Neutrophil (primary cell): Measurements from ENCODE around the gene OGN.

Experiments
- H3K27ac ChIP-seq: fragments of 200-600 bp; sonication (generic); 2 replicates; pipeline ENCODE4 v1.5.1; 2016; ENCODE audit warnings: mild to moderate bottlenecking, moderate library complexity
- H3K27me3 ChIP-seq: fragments of 200-600 bp; sonication (generic); 2 replicates; pipeline ENCODE4 v1.6.0; 2016; ENCODE audit warnings: mild to moderate bottlenecking
- H3K36me3 ChIP-seq: fragments of 200-600 bp; sonication (generic); 2 replicates; pipeline ENCODE4 v1.5.1; 2017
- H3K4me1 ChIP-seq, 2 experiments: fragments of 200-600 bp in 1 of 2; sonication (generic) in 1 of 2; 1 replicate in 1 of 2; 2 replicates in 1 of 2; pipeline versions ENCODE4 v1.5.1 to v1.6.1; 2013 to 2016; ENCODE audit warnings: low read depth in 1 of 2, low read length in 1 of 2, mild to moderate bottlenecking in 1 of 2, moderate library complexity in 1 of 2; ENCODE audit not compliant: control insufficient read depth in 1 of 2, insufficient read depth in 1 of 2
- H3K4me3 ChIP-seq, 2 experiments: fragments of 200-600 bp in 1 of 2; sonication (generic) in 1 of 2; 1 replicate in 1 of 2; 2 replicates in 1 of 2; pipeline ENCODE4 v1.5.1; 2013 to 2016; ENCODE audit warnings: low read depth in 1 of 2, low read length in 1 of 2, mild to moderate bottlenecking in 1 of 2, moderate library complexity in 1 of 2
- H3K9me3 ChIP-seq: fragments of 200-600 bp; sonication (generic); 2 replicates; pipeline ENCODE4 v1.5.1; 2016
- TF ChIP-seq, protein P1 (sequence below): fragments of 200-600 bp; sonication (generic); IDR thresholded peaks from 2 replicates; pipeline ENCODE4 v1.5.1; 2016; ENCODE audit warnings: antibody characterized with exemption

Gene OGN

DNA sequence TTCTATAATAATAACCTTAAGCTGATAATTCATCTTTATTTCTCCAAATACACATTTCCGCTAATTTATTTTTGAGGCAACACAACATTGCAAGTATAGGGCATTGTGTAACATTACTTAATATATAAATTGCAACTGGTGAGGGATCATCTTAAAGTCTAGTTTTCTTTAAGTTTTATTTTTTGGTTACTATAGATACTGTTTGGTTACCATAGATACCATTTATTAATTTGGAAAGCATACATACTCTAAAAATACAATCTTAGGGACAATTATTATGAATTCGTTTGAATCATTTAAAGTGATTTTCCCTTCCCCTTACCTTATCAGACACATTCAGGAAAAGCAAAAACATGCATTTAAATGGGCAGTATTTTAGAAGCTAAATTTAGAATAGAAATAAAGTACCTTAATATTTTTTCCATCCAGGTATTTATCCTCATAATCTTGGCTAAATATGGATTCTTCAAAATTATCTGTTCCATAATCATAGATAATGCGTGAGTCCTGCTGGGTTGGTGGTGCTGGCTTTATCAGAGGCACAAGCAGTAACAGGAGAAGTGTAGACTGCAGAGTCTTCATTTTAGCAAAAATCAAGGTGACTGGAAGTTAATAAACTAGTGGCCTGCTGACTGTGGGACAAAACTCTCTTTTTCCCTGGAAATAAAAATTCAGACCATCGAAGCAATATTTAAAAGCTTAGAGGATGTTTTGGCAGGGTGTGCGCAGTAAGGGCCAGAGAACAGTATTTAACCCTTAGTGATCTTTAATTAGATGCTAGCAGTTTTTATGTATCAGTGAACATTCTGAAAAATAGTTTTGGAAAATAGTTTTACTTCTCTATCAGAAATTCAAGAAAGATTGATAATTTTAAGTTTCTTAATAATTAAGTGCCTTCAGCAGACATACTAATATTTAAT is 1.3 kb downstream of the OGN start:
- Histone ChIP-seq H3K9me3 (no peaks in the 10 kb centered on the region), H3K4me1 (peaks cover 7 to 9% of the 10 kb centered on the region in 2 experiments), H3K4me3 (no peak overlapping the region), H3K27ac (no peak overlapping the region), H3K27me3 (no peaks in the 10 kb centered on the region), H3K36me3 (no peaks in the 10 kb centered on the region)
- TF ChIP-seq, protein P1, sequence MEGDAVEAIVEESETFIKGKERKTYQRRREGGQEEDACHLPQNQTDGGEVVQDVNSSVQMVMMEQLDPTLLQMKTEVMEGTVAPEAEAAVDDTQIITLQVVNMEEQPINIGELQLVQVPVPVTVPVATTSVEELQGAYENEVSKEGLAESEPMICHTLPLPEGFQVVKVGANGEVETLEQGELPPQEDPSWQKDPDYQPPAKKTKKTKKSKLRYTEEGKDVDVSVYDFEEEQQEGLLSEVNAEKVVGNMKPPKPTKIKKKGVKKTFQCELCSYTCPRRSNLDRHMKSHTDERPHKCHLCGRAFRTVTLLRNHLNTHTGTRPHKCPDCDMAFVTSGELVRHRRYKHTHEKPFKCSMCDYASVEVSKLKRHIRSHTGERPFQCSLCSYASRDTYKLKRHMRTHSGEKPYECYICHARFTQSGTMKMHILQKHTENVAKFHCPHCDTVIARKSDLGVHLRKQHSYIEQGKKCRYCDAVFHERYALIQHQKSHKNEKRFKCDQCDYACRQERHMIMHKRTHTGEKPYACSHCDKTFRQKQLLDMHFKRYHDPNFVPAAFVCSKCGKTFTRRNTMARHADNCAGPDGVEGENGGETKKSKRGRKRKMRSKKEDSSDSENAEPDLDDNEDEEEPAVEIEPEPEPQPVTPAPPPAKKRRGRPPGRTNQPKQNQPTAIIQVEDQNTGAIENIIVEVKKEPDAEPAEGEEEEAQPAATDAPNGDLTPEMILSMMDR: no peak

DNA sequence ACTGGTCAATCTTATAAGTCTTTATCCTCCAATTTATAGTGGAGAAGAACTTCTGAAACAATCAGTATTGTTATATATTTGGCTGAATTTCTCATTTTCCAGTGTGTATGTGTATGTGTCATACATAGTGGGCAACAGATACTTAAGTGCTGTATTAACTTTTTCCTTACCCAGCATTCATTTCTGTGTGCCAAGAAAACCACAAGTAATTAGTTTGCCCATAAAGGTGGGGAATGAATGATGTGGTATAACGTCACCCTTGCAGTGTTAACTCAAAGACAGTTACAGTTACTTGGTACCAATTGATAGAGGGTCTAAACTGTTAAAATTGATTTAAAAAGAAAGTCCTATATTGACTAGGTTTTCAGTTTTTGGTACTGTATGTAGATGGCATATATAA is 2.0 kb downstream of the OGN start:
- TF ChIP-seq, protein P1: no peak
- Histone ChIP-seq H3K4me3 (no peak overlapping the region), H3K27ac (no peak overlapping the region), H3K9me3 (no peaks in the 10 kb centered on the region), H3K36me3 (no peaks in the 10 kb centered on the region), H3K4me1 (peaks cover 7 to 9% of the 10 kb centered on the region in 2 experiments), H3K27me3 (no peaks in the 10 kb centered on the region)

DNA sequence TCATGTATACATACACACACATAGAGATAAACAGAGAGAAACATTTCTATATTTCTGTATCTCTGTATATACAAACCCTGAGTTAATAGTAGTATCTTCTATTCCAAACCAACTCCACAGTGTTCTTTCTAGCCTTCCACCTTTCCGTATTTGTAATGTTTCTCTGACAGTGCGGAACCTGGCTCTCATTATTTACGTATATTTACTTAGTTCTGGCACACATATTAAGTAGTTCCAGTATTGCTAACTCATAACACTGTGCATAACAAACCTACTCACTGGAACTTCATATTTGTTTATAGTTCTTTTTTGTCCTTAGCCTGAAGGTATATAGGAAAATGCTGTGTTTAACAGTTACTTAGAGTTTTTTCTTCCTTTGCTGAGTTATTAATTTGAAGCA is 6.5 kb downstream of the OGN start:
- no peaks in the 10 kb centered on the region for H3K9me3 ChIP-seq
- H3K36me3 ChIP-seq: no peaks in the 10 kb centered on the region
- TF ChIP-seq, protein P1: no peak

DNA sequence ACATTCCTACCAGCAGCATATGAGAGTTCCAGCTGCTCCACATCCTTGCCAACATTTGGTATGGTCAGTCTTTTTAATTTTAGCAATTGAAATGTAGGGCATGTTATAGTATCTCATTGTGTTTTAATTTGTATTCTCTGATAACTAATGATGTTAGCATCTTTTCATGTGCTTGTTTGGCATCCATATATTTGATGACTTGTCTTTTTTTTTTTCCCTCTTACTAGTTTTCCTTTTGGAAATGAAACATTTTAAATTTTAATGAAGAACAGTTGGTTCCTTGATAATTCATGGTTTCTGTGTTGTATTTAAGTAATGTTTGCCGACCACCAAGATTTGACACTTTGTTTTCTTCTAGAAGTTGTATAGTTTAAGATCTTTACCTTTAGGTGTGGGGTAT is 8.8 kb downstream of the OGN start:
- Histone ChIP-seq H3K27me3 (no peaks in the 10 kb centered on the region), H3K36me3 (no peaks in the 10 kb centered on the region)
- TF ChIP-seq, protein P1: no peak

More for the DNA sequence above, 6.5 kb downstream of the OGN start:
- Histone ChIP-seq H3K27ac (no peak overlapping the region), H3K27me3 (no peaks in the 10 kb centered on the region), H3K4me3 (no peak overlapping the region), H3K4me1 (no peaks in the 10 kb centered on the region)

DNA sequence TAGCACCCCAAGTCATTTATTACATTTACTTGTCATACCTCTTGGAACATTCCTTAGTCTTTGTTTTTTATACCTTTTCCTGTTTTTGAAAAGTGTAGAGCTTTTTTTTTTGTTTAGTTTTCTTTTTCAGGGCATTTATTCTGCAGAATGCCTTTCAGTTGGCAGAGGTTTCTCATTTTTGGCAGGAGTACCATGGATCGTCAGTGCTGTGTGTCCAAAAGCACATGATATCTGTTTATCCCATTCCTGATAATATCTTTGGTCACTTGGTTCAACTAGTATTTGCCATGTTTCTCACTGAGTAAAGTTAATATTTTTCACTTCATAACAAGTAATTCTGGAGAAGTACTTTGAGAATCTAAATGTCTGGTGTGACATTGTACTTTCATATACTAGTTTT is 10.7 kb downstream of the OGN start:
- Histone ChIP-seq H3K4me1 (no peaks in the 10 kb centered on the region), H3K27me3 (no peaks in the 10 kb centered on the region), H3K27ac (no peak overlapping the region), H3K9me3 (no peaks in the 10 kb centered on the region), H3K4me3 (no peak overlapping the region), H3K36me3 (no peaks in the 10 kb centered on the region)
- TF ChIP-seq, protein P1: no peak

More for the DNA sequence above, 8.8 kb downstream of the OGN start:
- H3K9me3 ChIP-seq: no peaks in the 10 kb centered on the region
- H3K4me1 ChIP-seq: no peaks in the 10 kb centered on the region
- H3K4me3 ChIP-seq: no peak overlapping the region
- no peak overlapping the region for H3K27ac ChIP-seq
